ENCODE measurements around the gene AXIN1.

Gene AXIN1

GRCh38 chr16:373020-373598, 20.6 kb upstream of the AXIN1 start:
- TF ChIP-seq CTCF (IDR thresholded peaks at IDR 0.05; ENCODE audit: low read depth, low read length, missing control alignments) = no peak
- in situ Hi-C loops (cut with HindIII; ENCODE audit: low sequenced_read_pairs) = no loop called here
- no peak overlapping the region for H3K4me3 ChIP-seq (ENCODE audit: low read depth, low read length)
- no peak for DNase-seq (ENCODE audit: low read depth)

- no peak overlapping the region for H3K4me3 ChIP-seq (ENCODE audit: low read depth, low read length)
These were observed 19.9 kb upstream of the AXIN1 start for GRCh38 chr16:372302-372983.

GRCh38 chr16:371515-372301, 19.2 kb upstream of the AXIN1 start:
- no peak for TF ChIP-seq CTCF (IDR thresholded peaks at IDR 0.05; ENCODE audit: low read depth, low read length, missing control alignments)
- DNase-seq (ENCODE audit: low read depth) = no peak
- no peak overlapping the region for H3K4me3 ChIP-seq (ENCODE audit: low read depth, low read length)
- in situ Hi-C loops (cut with HindIII; ENCODE audit: low sequenced_read_pairs) = no loop called here

More at GRCh38 chr16:372302-372983, 19.9 kb upstream of the AXIN1 start:
- in situ Hi-C loops (cut with HindIII; ENCODE audit: low sequenced_read_pairs) = no loop called here
- DNase-seq (ENCODE audit: low read depth) = no peak
- no peak for TF ChIP-seq CTCF (IDR thresholded peaks at IDR 0.05; ENCODE audit: low read depth, low read length, missing control alignments)

- TF ChIP-seq CTCF (IDR thresholded peaks at IDR 0.05; ENCODE audit: low read depth, low read length, missing control alignments) = no peak
- H3K4me3 ChIP-seq (ENCODE audit: low read depth, low read length) = no peak overlapping the region
- in situ Hi-C loops (cut with HindIII; ENCODE audit: low sequenced_read_pairs) = no loop called here
- no peak for DNase-seq (ENCODE audit: low read depth)
These were observed 18.5 kb upstream of the AXIN1 start for GRCh38 chr16:370979-371514.

- DNase-seq (ENCODE audit: low read depth) = peak; percentile 88
- H3K4me3 ChIP-seq (ENCODE audit: low read depth, low read length) = peak within 1 kb of the TSS; percentile 39
- TF ChIP-seq CTCF (IDR thresholded peaks at IDR 0.05; ENCODE audit: low read depth, low read length, missing control alignments) = no peak
These were observed 17.9 kb upstream of the AXIN1 start, which contains the start of gene MRPL28 for GRCh38 chr16:370443-370842. TSS of gene MRPL28 (minus strand) at chr16:370538. CDS start at chr16:370218, 320 bp downstream.

GRCh38 chr16:369866-370436, 17.4 kb upstream of the AXIN1 start:
- no peak for TF ChIP-seq CTCF (IDR thresholded peaks at IDR 0.05; ENCODE audit: low read depth, low read length, missing control alignments)
- in situ Hi-C loops (cut with HindIII; ENCODE audit: low sequenced_read_pairs) = no loop called here
- no peak for DNase-seq (ENCODE audit: low read depth)
- peak overlapping the region; percentile 39 for H3K4me3 ChIP-seq (ENCODE audit: low read depth, low read length)

More at GRCh38 chr16:370443-370842, 17.9 kb upstream of the AXIN1 start, which contains the start of gene MRPL28:
- in situ Hi-C loops (cut with HindIII; ENCODE audit: low sequenced_read_pairs) = no loop called here

Data from astrocyte of the cerebellum (primary cell).